SK-N-MC (cell line): Measurements from ENCODE around the gene IL7R.

Source experiments
- EZH2 ChIP-seq: fragments of 200-600 bp; sonication (generic); IDR thresholded peaks from one replicate; pipeline ENCODE4 v1.6.1; 2017; ENCODE audit warnings: antibody characterized with exemption
- FOXP2 ChIP-seq: optimal IDR thresholded peaks from 2 replicates; pipeline ENCODE3; 2011; ENCODE audit warnings: mild to moderate bottlenecking, moderate library complexity; ENCODE audit not compliant: insufficient read depth; ENCODE audit errors: extremely low read length, control extremely low read depth
- POLR2AphosphoS5 ChIP-seq: IDR thresholded peaks from 2 replicates; pipeline ENCODE4 v1.6.1; 2012; ENCODE audit warnings: mild to moderate bottlenecking, low read depth, low read length, borderline replicate concordance

- TF ChIP-seq EZH2 (no peak), POLR2AphosphoS5 (no peak), FOXP2 (no peak)
Observed at GRCh38 chr5:35854248-35854647, 2.4 kb upstream of the IL7R start.
